WTC11 (cell line): ENCODE measurements around the gene KRT7. TPM values are rescaled to one million over a fixed set of nuclear protein-coding genes. Genes with fewer than 3 reads are reported as not detected.

Experiments used
- ATAC-seq: fragments of 200-7000 bp; cut with Tn5 transposase; 2 replicates; pipeline ENCODE4 v1.10.0; 2021; ENCODE audit warnings: mild to moderate bottlenecking, moderate library complexity
- CTCF ChIA-PET: fragments of 300-600 bp; sonication (Branson Sonifier 250); formaldehyde crosslinking; loops from one replicate; lab custom pipeline; 2021; ENCODE audit warnings: antibody characterized with exemption; lab: Charles Lee
- POLR2A ChIA-PET: fragments of 350-600 bp; sonication (Branson Sonifier 250); formaldehyde crosslinking; loops from one replicate; lab custom pipeline; 2021; ENCODE audit warnings: antibody characterized with exemption; lab: Charles Lee
- DNase-seq: peaks from one replicate; pipeline ENCODE4 v3.0.0; 2021; ENCODE audit warnings: low spot score
- H3K27ac Mint-ChIP-seq: 2 replicates; pipeline ENCODE4 v1.8.0; 2021; ENCODE audit warnings: mixed read lengths
- H3K27me3 Mint-ChIP-seq: 2 replicates; pipeline ENCODE4 v1.8.0; 2021; ENCODE audit warnings: low read depth, mild to moderate bottlenecking, moderate library complexity, mixed read lengths
- H3K36me3 Mint-ChIP-seq: 2 replicates; pipeline ENCODE4 v1.8.0; 2021; ENCODE audit warnings: mixed read lengths
- H3K4me1 Mint-ChIP-seq: 2 replicates; pipeline ENCODE4 v1.8.0; 2022; ENCODE audit warnings: mixed read lengths
- H3K4me3 Mint-ChIP-seq: 2 replicates; pipeline ENCODE4 v1.8.0; 2021; ENCODE audit warnings: mild to moderate bottlenecking, moderate library complexity, mixed read lengths
- H3K9me3 Mint-ChIP-seq: 2 replicates; pipeline ENCODE4 v1.8.0; 2021; ENCODE audit warnings: mixed read lengths
- AFF4 ChIP-seq: sonication (generic); formaldehyde crosslinking; IDR thresholded peaks from 2 replicates; pipeline ENCODE4 v1.8.1; 2023; ENCODE audit warnings: mild to moderate bottlenecking, missing genetic modification reagents, borderline replicate concordance
- FOXJ3 ChIP-seq: sonication (generic); formaldehyde crosslinking; IDR thresholded peaks from 2 replicates; pipeline ENCODE4 v1.9.0; 2021; ENCODE audit warnings: missing genetic modification reagents, mild to moderate bottlenecking, borderline replicate concordance
- FOXK1 ChIP-seq: sonication (generic); formaldehyde crosslinking; IDR thresholded peaks from 2 replicates; pipeline ENCODE4 v1.8.0; 2022; ENCODE audit warnings: mild to moderate bottlenecking, moderate library complexity, missing genetic modification reagents
- MXD4 ChIP-seq: fragments of 250-450 bp; sonication (Bioruptor Pico); IDR thresholded peaks from 2 replicates; pipeline ENCODE4 v1.8.0; 2021; ENCODE audit warnings: mild to moderate bottlenecking, moderate library complexity, borderline replicate concordance
- NFE2L1 ChIP-seq: sonication (generic); formaldehyde crosslinking; IDR thresholded peaks from 2 replicates; pipeline ENCODE4 v1.8.1; 2023; ENCODE audit warnings: missing genetic modification reagents
- NFYB ChIP-seq: sonication (generic); formaldehyde crosslinking; conservative IDR thresholded peaks from 2 replicates; pipeline ENCODE4 v1.8.0; 2022; ENCODE audit warnings: low read depth, missing genetic modification reagents
- NR2C2 ChIP-seq: sonication (generic); formaldehyde crosslinking; IDR thresholded peaks from 2 replicates; pipeline ENCODE4 v1.8.0; 2022; ENCODE audit warnings: mild to moderate bottlenecking, missing genetic modification reagents
- PRDM15 ChIP-seq: sonication (generic); formaldehyde crosslinking; IDR thresholded peaks from 2 replicates; pipeline ENCODE4 v1.8.0; 2022; ENCODE audit warnings: missing genetic modification reagents
- PRRX2 ChIP-seq: fragments of 250-450 bp; sonication (Bioruptor Pico); IDR thresholded peaks from 2 replicates; pipeline ENCODE4 v1.8.0; 2021; ENCODE audit warnings: mild to moderate bottlenecking
- ZNF232 ChIP-seq: sonication (generic); formaldehyde crosslinking; IDR thresholded peaks from 2 replicates; pipeline ENCODE4 v1.8.0; 2022; ENCODE audit warnings: mild to moderate bottlenecking, missing genetic modification reagents
- ZNF423 ChIP-seq: fragments of 250-450 bp; sonication (Bioruptor Pico); IDR thresholded peaks from 2 replicates; pipeline ENCODE4 v2.1.2; 2022; ENCODE audit warnings: mild to moderate bottlenecking, moderate library complexity
- total RNA-seq: library from RNA; stranded (reverse); gene quantifications from 3 replicates; pipeline ENCODE4 v1.2.3, GENCODE V29; 2021
- TF ChIP-seq, protein P1 (sequence below): fragments of 200-600 bp; IDR thresholded peaks from 2 replicates; pipeline ENCODE4 v1.8.0; 2022; ENCODE audit warnings: antibody characterized with exemption
- TF ChIP-seq, protein P2 (sequence below): sonication (generic); formaldehyde crosslinking; IDR thresholded peaks from 2 replicates; pipeline ENCODE4 v1.8.1; 2023; ENCODE audit warnings: mild to moderate bottlenecking, missing genetic modification reagents, moderate library complexity
- TF ChIP-seq, protein P3 (sequence below): sonication (generic); formaldehyde crosslinking; IDR thresholded peaks from 2 replicates; pipeline ENCODE4 v1.8.0; 2023; ENCODE audit warnings: missing genetic modification reagents, mild to moderate bottlenecking, borderline replicate concordance

Gene KRT7
- total RNA-seq, 1 experiment from 2014 or later: 10.6 TPM

GRCh38 chr12:52191841-52192791 is 40.9 kb upstream of the KRT7 start, which contains the start of gene KRT80 (continued):
- TF ChIP-seq PRDM15 (CRISPR knock-in tag) (no peak), NR2C2 (CRISPR knock-in tag) (no peak), MXD4 (CRISPR knock-in tag) (no peak)
- TF ChIP-seq, protein P1, sequence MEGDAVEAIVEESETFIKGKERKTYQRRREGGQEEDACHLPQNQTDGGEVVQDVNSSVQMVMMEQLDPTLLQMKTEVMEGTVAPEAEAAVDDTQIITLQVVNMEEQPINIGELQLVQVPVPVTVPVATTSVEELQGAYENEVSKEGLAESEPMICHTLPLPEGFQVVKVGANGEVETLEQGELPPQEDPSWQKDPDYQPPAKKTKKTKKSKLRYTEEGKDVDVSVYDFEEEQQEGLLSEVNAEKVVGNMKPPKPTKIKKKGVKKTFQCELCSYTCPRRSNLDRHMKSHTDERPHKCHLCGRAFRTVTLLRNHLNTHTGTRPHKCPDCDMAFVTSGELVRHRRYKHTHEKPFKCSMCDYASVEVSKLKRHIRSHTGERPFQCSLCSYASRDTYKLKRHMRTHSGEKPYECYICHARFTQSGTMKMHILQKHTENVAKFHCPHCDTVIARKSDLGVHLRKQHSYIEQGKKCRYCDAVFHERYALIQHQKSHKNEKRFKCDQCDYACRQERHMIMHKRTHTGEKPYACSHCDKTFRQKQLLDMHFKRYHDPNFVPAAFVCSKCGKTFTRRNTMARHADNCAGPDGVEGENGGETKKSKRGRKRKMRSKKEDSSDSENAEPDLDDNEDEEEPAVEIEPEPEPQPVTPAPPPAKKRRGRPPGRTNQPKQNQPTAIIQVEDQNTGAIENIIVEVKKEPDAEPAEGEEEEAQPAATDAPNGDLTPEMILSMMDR: no peak

DNA sequence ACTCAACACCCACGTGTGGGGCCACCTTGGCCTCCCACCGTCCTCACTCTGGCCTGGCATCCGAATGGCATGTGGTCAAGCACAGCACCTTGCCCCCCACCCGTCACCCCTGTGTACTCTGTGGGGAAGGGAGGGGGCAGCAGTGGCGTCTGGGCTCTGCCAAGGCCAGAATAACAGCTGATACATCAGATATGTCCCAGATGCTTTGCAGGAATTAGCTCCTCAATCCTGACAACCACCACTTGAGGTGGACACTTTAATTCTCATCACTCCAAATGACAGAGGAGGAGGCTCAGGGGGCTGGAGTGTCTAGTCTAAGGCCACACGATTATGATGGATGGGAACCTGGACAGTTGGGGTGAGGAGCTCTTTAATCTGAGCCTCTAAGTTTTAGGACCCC is 39.5 kb upstream of the KRT7 start:
- ATAC-seq (no peak), DNase-seq (no peak)
- TF ChIP-seq ZNF232 (no peak), AFF4 (CRISPR knock-in tag) (no peak), FOXJ3 (CRISPR knock-in tag) (no peak), FOXK1 (CRISPR knock-in tag) (no peak), NFE2L1 (no peak), NFYB (CRISPR knock-in tag) (no peak), PRRX2 (CRISPR knock-in tag) (no peak), ZNF423 (CRISPR knock-in tag) (no peak)
- TF ChIP-seq, protein P2, sequence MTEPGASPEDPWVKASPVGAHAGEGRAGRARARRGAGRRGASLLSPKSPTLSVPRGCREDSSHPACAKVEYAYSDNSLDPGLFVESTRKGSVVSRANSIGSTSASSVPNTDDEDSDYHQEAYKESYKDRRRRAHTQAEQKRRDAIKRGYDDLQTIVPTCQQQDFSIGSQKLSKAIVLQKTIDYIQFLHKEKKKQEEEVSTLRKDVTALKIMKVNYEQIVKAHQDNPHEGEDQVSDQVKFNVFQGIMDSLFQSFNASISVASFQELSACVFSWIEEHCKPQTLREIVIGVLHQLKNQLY (CRISPR knock-in tag): no peak
- TF ChIP-seq, protein P3, sequence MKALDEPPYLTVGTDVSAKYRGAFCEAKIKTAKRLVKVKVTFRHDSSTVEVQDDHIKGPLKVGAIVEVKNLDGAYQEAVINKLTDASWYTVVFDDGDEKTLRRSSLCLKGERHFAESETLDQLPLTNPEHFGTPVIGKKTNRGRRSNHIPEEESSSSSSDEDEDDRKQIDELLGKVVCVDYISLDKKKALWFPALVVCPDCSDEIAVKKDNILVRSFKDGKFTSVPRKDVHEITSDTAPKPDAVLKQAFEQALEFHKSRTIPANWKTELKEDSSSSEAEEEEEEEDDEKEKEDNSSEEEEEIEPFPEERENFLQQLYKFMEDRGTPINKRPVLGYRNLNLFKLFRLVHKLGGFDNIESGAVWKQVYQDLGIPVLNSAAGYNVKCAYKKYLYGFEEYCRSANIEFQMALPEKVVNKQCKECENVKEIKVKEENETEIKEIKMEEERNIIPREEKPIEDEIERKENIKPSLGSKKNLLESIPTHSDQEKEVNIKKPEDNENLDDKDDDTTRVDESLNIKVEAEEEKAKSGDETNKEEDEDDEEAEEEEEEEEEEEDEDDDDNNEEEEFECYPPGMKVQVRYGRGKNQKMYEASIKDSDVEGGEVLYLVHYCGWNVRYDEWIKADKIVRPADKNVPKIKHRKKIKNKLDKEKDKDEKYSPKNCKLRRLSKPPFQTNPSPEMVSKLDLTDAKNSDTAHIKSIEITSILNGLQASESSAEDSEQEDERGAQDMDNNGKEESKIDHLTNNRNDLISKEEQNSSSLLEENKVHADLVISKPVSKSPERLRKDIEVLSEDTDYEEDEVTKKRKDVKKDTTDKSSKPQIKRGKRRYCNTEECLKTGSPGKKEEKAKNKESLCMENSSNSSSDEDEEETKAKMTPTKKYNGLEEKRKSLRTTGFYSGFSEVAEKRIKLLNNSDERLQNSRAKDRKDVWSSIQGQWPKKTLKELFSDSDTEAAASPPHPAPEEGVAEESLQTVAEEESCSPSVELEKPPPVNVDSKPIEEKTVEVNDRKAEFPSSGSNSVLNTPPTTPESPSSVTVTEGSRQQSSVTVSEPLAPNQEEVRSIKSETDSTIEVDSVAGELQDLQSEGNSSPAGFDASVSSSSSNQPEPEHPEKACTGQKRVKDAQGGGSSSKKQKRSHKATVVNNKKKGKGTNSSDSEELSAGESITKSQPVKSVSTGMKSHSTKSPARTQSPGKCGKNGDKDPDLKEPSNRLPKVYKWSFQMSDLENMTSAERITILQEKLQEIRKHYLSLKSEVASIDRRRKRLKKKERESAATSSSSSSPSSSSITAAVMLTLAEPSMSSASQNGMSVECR (CRISPR knock-in tag): no peak
- H3K4me3 Mint-ChIP-seq: no peak overlapping the region
- H3K9me3 Mint-ChIP-seq: no peaks in the 10 kb centered on the region
- H3K27ac Mint-ChIP-seq: no peak overlapping the region
- POLR2A ChIA-PET: no interaction called here
- no peaks in the 10 kb centered on the region for H3K27me3 Mint-ChIP-seq
- CTCF ChIA-PET: interaction anchor here (0.5 to 2.9 kb wide), 8 partner anchors 12 to 976 kb away, joined by 3 to 11 read pairs (median 3); partner anchors contain the start of gene POU6F1
- no peaks in the 10 kb centered on the region for H3K36me3 Mint-ChIP-seq
- H3K4me1 Mint-ChIP-seq: peaks cover 11% of the 10 kb centered on the region
